Activated naive CD4-positive, alpha-beta T cell treated with anti-CD3 and anti-CD28 coated beads, Interleukin-2, amount 10 ng/mL, durations not matched to agents 7 days and 5 days (primary cell): ENCODE results near the gene ZMIZ1.

Source experiments
- CTCF ChIA-PET: fragments of 350-600 bp; sonication (Branson Sonifier 250); formaldehyde crosslinking; loops from one replicate; lab custom pipeline; 2021; ENCODE audit warnings: antibody characterized with exemption; lab: Charles Lee
- DNase-seq: peaks from one replicate; pipeline ENCODE4 v3.0.0-alpha.2; 2020
- H3K27ac Mint-ChIP-seq: one replicate; pipeline ENCODE4 v1.8.0; 2021; ENCODE audit warnings: mild to moderate bottlenecking, moderate library complexity, mixed read lengths
- H3K27me3 Mint-ChIP-seq: one replicate; pipeline ENCODE4 v1.8.0; 2021; ENCODE audit warnings: mild to moderate bottlenecking, mixed read lengths
- H3K36me3 Mint-ChIP-seq: one replicate; pipeline ENCODE4 v1.8.0; 2021; ENCODE audit warnings: mixed read lengths
- H3K4me1 Mint-ChIP-seq: one replicate; pipeline ENCODE4 v1.8.0; 2021; ENCODE audit warnings: mixed read lengths
- H3K4me3 Mint-ChIP-seq: one replicate; pipeline ENCODE4 v1.8.0; 2021; ENCODE audit warnings: mild to moderate bottlenecking, moderate library complexity, mixed read lengths
- H3K9me3 Mint-ChIP-seq: one replicate; pipeline ENCODE4 v1.8.0; 2021; ENCODE audit warnings: mixed read lengths

ZMIZ1 gene

DNA sequence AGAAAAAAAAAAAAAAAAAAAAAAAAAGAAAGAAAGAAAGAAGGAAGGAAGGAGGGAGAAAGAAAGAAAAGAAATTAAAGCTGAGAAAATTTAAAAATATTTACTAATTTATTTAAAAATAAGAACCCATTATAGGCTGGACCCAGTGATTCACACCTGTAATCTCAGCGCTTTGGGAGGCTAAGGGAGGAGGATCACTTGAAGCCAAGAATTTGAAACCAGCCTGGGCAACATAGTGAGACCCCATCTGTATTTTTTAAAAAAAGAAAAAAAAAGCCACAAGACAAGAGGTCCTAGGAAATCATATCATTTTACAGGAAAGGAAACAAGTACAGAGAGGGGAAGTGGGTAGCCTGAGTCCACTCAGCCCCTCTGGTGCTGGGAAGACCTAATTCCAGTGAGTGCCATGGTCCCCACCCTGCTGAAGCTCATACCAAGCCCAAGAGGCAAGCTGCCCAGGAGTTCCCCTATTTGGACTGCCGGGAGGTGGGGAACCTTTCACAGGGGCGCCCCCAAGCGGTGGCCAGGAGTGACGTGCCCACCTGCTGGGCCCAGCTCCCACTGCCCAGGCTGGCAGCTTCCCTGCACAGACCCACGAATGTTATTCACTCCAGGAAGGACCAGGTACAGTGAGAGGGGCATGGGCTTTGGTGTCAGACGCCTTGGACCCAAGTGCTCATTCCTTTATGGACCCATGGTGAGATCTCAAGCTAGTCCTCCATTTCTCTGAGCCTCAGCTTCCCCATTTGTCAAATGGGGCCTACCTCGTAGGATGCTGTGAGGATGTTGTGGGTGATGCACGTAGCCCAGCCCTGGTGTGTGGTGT, 133.6 kb downstream of the ZMIZ1 start:
- Mint-ChIP-seq H3K27me3 (no peaks in the 10 kb centered on the region), H3K27ac (no peak overlapping the region), H3K4me3 (no peak overlapping the region), H3K36me3 (peaks cover 2% of the 10 kb centered on the region), H3K4me1 (no peaks in the 10 kb centered on the region), H3K9me3 (no peaks in the 10 kb centered on the region)
- DNase-seq: peak; percentile 56
- CTCF ChIA-PET: interaction anchor here (0.8 to 1.8 kb wide), 5 partner anchors 11 to 1156 kb away, joined by 3 to 9 read pairs (median 4); no protein-coding TSS in a partner anchor

DNA sequence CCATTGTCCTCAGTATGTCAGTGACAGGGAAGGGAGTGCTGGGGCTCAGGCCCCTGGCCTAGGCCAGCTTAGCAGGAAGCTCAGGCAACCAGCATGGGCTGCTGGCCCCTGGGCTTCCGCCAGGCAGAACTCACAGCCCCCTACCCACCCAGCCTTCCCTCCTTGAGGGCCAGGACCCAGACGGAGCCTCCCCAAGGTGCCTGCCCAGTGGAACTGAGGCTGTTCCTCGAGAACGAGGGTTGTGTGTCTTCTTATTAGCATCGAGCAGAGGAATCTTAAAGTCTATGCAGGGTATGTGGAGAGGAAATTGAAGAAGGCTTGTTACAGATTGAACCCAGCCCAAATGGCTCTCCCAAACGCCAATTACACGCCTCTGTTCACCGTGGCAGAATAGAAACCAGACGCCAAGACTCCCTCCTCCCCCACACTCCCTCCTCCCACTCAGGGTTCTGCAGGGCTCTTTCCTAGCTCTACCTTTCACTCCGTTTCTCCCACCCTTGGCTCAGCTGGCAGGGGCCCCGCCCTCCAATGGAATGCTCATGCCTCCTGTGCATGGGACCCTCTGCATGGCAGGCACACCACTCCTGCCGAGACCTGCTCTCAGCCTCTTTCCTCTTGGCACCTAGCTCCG, 134.4 kb downstream of the ZMIZ1 start:
- CTCF ChIA-PET: interaction anchor here (0.6 to 1.9 kb wide), 7 partner anchors 8 to 1157 kb away, joined by 3 to 16 read pairs (median 4); no protein-coding TSS in a partner anchor
- no peak for DNase-seq
- Mint-ChIP-seq H3K27me3 (no peaks in the 10 kb centered on the region), H3K36me3 (peaks cover 2% of the 10 kb centered on the region), H3K27ac (no peak overlapping the region), H3K4me1 (no peaks in the 10 kb centered on the region), H3K4me3 (no peak overlapping the region), H3K9me3 (no peaks in the 10 kb centered on the region)

DNA sequence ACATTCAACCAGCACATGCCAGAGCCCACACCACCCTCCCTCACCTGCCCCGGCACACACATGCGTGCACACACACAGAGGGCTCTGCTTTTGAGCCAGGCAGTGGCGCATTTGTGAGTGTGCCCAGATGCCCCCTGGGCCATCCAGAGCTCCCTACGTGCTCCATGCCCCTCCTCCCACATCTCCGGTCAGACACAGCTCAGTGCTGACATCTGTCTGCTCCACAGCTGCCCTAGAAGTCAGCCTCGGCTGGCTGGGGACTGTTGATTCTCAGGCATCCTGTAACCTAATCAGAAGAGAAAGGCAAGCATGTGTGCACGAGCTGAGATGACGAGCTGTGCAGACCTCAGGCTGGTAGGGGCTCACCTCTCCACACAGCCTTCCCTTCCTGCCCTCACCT, 135.1 kb downstream of the ZMIZ1 start:
- Mint-ChIP-seq H3K27me3 (no peaks in the 10 kb centered on the region), H3K27ac (no peak overlapping the region), H3K36me3 (peaks cover 2% of the 10 kb centered on the region), H3K4me1 (no peaks in the 10 kb centered on the region), H3K4me3 (no peak overlapping the region), H3K9me3 (no peaks in the 10 kb centered on the region)
- no peak for DNase-seq
- CTCF ChIA-PET: interaction anchor here (0.6 to 1.9 kb wide), 4 partner anchors 9 to 1158 kb away, joined by 3 to 16 read pairs (median 4); no protein-coding TSS in a partner anchor

DNA sequence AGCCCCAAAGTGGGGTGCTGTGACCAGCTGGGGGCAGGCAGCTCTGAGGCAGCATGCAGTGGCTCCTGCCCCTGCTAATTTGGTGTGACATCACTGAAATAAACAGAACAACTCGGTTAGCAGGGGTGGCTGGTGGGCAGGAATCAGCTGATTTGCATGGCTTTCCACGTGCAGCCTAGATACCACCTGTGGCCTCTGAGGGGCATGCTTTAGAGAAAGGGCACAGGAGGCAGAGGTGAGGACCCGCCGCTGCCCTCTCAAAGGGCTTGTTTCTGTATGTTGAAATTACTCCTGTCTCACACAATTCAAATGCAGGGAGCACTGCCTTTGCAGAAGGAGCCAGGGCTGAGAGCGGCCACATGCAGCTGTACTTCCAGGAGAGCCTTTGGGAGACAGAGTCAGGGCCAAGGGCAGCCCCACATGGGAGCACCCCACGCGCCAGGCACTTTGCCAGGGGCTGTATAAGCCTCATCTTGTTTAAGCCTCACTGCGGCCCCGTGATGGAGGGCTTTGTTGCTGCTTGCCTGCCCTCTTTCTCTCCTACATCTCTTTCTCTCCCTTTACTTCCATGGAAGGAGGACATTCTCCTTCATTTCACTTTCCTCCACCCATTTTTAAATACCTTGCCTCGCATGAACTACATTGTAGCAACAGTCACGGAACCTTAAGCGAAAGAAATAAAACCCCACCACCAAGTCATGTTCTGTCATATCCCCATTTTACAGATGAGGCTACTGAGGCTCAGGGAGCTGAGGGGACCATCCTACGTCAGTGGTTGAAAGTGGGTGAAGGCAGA, 137.7 kb downstream of the ZMIZ1 start:
- peaks cover 2% of the 10 kb centered on the region for H3K36me3 Mint-ChIP-seq
- CTCF ChIA-PET: interaction anchor here (0.8 to 1.8 kb wide), 6 partner anchors 9 to 35 kb away, joined by 3 to 5 read pairs (median 4); no protein-coding TSS in a partner anchor
- no peak for DNase-seq
- H3K4me1 Mint-ChIP-seq: no peaks in the 10 kb centered on the region
- H3K27ac Mint-ChIP-seq: no peak overlapping the region
- H3K4me3 Mint-ChIP-seq: no peak overlapping the region
- no peaks in the 10 kb centered on the region for H3K9me3 Mint-ChIP-seq
- H3K27me3 Mint-ChIP-seq: no peaks in the 10 kb centered on the region

DNA sequence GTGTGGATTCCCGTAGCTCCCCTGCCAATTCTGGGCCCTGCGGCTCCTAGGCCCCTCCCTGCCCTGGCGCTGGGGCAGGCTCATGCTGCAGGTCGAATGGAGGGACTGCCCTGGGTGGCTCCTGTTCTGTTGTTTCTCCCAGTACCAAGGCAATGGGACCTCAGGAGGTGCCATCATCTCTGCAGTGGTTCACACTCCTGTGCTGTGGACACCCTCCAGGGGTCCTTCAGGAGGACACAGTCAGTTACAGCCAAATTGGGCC, 138.3 kb downstream of the ZMIZ1 start:
- Mint-ChIP-seq H3K9me3 (no peaks in the 10 kb centered on the region), H3K27me3 (no peaks in the 10 kb centered on the region), H3K27ac (no peak overlapping the region), H3K36me3 (peaks cover 2% of the 10 kb centered on the region), H3K4me3 (no peak overlapping the region), H3K4me1 (no peaks in the 10 kb centered on the region)
- CTCF ChIA-PET: interaction anchor here (0.8 to 1.8 kb wide), 3 partner anchors 10 to 14 kb away, joined by 3 to 5 read pairs (median 4); no protein-coding TSS in a partner anchor
- DNase-seq: no peak

DNA sequence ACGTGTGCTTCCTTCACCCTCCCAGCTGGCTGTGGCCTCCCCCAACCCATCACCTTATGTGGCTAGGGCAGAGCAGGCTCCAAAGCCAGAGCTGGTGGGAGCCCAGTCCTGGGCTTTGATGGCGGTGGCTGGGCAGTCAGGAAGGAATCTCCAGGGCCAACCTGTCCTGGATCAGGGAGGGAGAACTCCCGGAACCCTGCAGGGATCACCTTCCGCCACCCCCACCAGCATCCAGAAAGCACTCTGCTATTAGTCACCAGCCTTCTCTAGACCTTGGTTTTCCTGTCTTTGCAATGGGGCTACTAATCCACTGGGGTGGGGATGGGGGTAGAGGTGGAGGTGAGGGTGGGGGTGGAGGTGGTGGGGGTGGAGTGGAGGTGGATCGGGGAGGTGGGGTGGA, 139.0 kb downstream of the ZMIZ1 start:
- Mint-ChIP-seq H3K9me3 (no peaks in the 10 kb centered on the region), H3K27me3 (no peaks in the 10 kb centered on the region), H3K4me1 (no peaks in the 10 kb centered on the region), H3K36me3 (peaks cover 2% of the 10 kb centered on the region), H3K27ac (no peak overlapping the region), H3K4me3 (no peak overlapping the region)
- CTCF ChIA-PET: interaction anchor here (2.1 kb wide), 1 partner anchor 12 kb away, joined by 9 read pairs; no protein-coding TSS in a partner anchor
- DNase-seq: no peak

DNA sequence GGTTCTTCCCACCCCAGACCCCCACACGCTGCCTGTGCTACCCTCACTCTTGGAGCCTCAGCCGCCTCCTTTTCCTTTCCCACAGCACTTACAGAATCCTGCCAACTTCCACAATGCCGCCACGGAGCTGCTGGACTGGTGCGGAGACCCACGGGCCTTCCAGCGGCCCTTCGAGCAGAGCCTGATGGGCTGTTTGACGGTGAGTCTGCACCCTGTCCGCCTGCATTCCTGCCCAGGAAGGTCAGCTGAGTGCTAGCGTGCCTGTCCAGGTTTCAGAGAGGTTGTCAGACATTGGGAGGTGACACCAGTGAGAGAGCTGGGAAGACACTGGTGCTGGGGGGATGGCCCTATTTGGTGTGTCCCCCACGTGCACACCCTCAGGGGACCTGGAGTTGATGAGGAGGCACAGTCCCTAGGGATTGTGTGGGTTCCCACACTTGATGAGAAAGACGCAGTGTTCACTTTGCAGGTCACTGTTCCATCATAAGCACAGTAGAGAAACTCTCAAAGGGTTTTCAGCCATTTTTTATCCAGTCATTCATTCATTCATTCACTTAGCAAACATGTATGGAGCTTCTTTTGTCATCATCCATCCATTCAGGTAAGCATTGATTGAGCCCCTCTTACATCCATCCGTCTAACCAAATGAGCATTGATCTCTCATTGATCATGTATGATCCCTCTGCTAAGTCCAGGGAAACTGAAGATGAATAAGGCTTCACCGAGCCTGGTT, 139.7 kb downstream of the ZMIZ1 start:
- peaks cover 2% of the 10 kb centered on the region for H3K36me3 Mint-ChIP-seq
- no peaks in the 10 kb centered on the region for H3K27me3 Mint-ChIP-seq
- H3K27ac Mint-ChIP-seq: no peak overlapping the region
- DNase-seq: no peak
- no peak overlapping the region for H3K4me3 Mint-ChIP-seq
- no peaks in the 10 kb centered on the region for H3K9me3 Mint-ChIP-seq
- no peaks in the 10 kb centered on the region for H3K4me1 Mint-ChIP-seq
- CTCF ChIA-PET: interaction anchor here (2.1 kb wide), 1 partner anchor 13 kb away, joined by 9 read pairs; no protein-coding TSS in a partner anchor

DNA sequence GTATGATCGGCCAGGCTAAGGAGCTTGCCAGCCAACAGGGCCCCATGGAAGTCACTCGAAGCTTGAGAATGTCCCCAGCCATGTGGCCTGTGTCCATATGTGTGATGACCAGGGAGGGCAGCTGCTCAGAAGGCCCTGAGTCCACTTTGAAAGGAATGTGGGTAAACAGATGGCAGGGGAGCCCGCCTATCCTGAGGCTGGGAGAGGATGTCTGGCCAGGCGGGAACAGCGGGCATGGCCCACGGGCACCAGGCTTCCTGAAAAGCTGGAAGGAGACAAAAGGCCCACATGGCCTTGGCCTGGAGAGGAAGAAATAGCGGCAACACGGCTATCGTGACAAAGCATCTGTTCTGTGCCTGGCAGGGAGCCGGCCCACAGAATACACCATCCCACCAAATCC, 140.6 kb downstream of the ZMIZ1 start:
- CTCF ChIA-PET: interaction anchor here (2.1 kb wide), 1 partner anchor 14 kb away, joined by 9 read pairs; no protein-coding TSS in a partner anchor
- no peaks in the 10 kb centered on the region for H3K27me3 Mint-ChIP-seq
- H3K36me3 Mint-ChIP-seq: peaks cover 2% of the 10 kb centered on the region
- H3K4me1 Mint-ChIP-seq: no peaks in the 10 kb centered on the region
- no peak overlapping the region for H3K4me3 Mint-ChIP-seq
- no peak for DNase-seq
- H3K9me3 Mint-ChIP-seq: no peaks in the 10 kb centered on the region
- H3K27ac Mint-ChIP-seq: no peak overlapping the region

DNA sequence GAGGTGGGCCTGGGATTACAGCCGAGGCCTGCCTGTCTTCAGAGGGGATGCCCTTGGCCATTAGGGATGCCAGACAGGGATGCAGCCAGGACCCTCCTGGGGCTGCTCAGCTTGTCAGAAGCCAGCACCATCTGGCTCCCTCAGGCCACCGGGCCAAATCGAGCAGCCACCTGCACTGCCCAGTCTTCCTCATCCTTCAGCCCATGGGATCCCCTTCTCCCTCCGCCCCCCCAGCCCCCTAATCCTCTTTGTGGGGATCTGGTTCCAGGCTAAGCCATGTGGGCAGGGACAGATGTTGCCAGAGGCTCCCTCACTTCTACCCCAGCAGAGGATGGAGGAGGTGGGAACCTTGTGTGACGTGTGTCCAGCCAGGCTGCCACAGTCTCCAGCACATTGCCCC, 141.1 kb downstream of the ZMIZ1 start:
- H3K4me1 Mint-ChIP-seq: no peaks in the 10 kb centered on the region
- CTCF ChIA-PET: interaction anchor here (2.1 kb wide), 1 partner anchor 14 kb away, joined by 9 read pairs; no protein-coding TSS in a partner anchor
- no peak for DNase-seq
- peaks cover 2% of the 10 kb centered on the region for H3K36me3 Mint-ChIP-seq
- H3K4me3 Mint-ChIP-seq: no peak overlapping the region
- H3K9me3 Mint-ChIP-seq: no peaks in the 10 kb centered on the region
- no peak overlapping the region for H3K27ac Mint-ChIP-seq
- no peaks in the 10 kb centered on the region for H3K27me3 Mint-ChIP-seq

DNA sequence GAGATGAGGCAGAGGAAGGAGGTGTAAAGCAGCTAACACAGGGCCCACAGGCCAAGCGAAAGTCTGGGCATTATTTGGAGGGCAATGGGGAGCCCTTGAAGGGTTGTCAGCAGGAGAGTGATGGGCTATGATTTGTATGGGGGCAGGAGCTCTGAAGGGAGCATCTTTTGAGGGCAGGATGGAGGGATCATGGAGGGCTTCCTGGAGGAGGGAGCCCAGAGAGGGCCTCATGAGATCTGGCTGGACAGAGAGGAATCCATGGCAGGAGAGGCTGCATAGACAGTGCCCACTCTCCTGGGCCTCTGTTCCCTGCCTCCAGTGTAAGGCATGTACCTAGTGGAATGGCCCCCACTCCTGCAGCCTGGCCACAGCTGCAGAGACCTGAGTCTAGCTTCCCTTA, 141.9 kb downstream of the ZMIZ1 start:
- Mint-ChIP-seq H3K4me1 (no peaks in the 10 kb centered on the region), H3K36me3 (no peaks in the 10 kb centered on the region), H3K9me3 (no peaks in the 10 kb centered on the region), H3K27me3 (no peaks in the 10 kb centered on the region), H3K4me3 (no peak overlapping the region), H3K27ac (no peak overlapping the region)
- DNase-seq: no peak
- CTCF ChIA-PET: no interaction called here

DNA sequence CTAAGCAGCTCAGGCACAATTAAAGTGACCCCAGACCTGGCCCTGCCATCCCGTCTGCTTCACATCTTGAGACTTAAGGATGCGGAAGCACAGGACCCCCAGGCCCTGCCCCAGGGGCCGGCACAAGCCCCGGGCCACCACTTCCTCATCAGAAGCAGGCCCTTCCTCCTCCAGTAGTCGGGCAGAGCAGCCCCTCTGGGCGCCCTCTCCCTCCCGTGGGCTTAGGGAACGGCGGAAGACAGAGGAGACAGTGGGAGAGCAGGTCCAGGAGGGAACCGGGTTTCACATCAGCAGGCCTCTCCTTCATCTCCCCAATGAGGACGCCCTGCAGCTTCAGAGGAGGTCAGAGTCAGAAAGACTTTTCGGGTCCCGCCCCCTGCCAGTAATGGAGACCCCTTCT, 142.8 kb downstream of the ZMIZ1 start:
- Mint-ChIP-seq H3K4me3 (no peak overlapping the region), H3K4me1 (no peaks in the 10 kb centered on the region), H3K9me3 (no peaks in the 10 kb centered on the region), H3K27ac (no peak overlapping the region), H3K27me3 (no peaks in the 10 kb centered on the region), H3K36me3 (no peaks in the 10 kb centered on the region)
- CTCF ChIA-PET: no interaction called here
- DNase-seq: no peak

DNA sequence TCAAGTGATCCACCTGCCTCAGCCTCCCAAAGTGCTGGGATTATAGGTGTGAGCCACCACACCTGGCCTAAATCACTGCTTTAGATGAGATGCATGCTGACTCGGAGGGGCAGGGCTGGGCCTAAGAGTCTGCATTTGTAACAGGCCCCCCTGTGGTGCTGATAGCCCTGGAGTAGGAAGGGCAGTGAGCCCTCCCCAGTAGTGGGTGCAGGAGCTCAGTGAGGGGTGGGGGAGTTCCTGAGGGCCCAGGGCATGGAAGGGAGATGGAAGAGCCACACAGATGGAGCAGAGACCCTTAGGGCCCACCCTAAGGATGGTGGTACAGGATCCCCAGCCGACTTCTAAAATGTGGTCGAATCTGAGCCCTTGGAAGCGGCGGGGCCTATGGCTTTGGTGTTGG, 146.8 kb downstream of the ZMIZ1 start:
- H3K4me3 Mint-ChIP-seq: no peak overlapping the region
- no peaks in the 10 kb centered on the region for H3K36me3 Mint-ChIP-seq
- no peak overlapping the region for H3K27ac Mint-ChIP-seq
- H3K27me3 Mint-ChIP-seq: no peaks in the 10 kb centered on the region
- no peaks in the 10 kb centered on the region for H3K9me3 Mint-ChIP-seq
- CTCF ChIA-PET: interaction anchor here (3.4 kb wide), 1 partner anchor 13 kb away, joined by 9 read pairs; no protein-coding TSS in a partner anchor
- H3K4me1 Mint-ChIP-seq: no peaks in the 10 kb centered on the region
- no peak for DNase-seq

DNA sequence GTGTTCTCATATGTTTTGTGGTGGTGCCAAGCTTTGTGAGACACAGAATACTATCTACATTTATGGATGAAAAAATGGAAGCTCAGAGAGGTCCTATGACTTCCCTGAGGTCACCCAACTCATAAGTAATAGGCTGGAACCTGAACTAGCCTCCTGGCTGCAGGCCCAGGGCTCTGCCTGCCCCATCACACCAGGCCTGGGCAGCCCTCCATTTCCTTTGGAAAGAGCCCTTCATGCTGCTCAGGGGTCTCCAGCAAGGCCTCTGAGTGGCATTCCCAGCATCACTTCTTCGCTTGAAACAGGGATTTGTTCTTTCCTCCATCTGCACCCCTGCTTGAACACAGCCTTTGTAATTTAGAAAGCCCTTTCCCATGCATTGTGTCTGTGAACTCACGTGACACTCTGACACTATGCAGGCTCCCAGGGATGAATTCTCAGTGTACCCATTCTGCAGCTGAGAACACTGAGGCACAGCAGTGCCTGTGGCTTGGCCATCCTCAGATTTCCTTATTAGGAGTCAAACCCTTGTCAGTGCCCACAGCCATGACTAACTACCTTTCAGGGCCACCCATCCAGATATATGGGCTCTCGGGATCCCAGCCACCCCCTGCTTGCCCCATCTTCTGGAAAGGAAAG, 150.7 kb downstream of the ZMIZ1 start:
- CTCF ChIA-PET: no interaction called here
- Mint-ChIP-seq H3K4me3 (no peak overlapping the region), H3K36me3 (no peaks in the 10 kb centered on the region), H3K9me3 (no peaks in the 10 kb centered on the region), H3K27ac (no peak overlapping the region), H3K4me1 (no peaks in the 10 kb centered on the region), H3K27me3 (no peaks in the 10 kb centered on the region)
- no peak for DNase-seq
